Suprapubic skin (tissue), 4 donors: ENCODE measurements around the gene LSM4. TPM values are rescaled to one million over a fixed set of nuclear protein-coding genes. Genes with fewer than 3 reads are reported as not detected.

ENCODE experiments used
- DNase-seq, 2 donors: peaks; one replicate each; pipeline ENCODE4 v3.0.0-alpha.2; 2019; ENCODE audit warnings: low spot score in 2 of 2
- H3K27ac ChIP-seq: fragments of 200-600 bp; sonication (generic); one replicate; pipeline ENCODE4 v1.5.1; 2019
- H3K27me3 ChIP-seq: fragments of 200-600 bp; sonication (generic); one replicate; pipeline ENCODE4 v1.5.1; 2019
- H3K36me3 ChIP-seq: fragments of 200-600 bp; sonication (generic); one replicate; pipeline ENCODE4 v1.5.1; 2019
- H3K4me1 ChIP-seq: fragments of 200-600 bp; sonication (generic); one replicate; pipeline ENCODE4 v1.5.1; 2019
- H3K4me3 ChIP-seq: fragments of 200-600 bp; sonication (generic); one replicate; pipeline ENCODE4 v1.5.1; 2019; ENCODE audit warnings: mild to moderate bottlenecking
- H3K9me3 ChIP-seq: fragments of 200-600 bp; sonication (generic); one replicate; pipeline ENCODE4 v1.5.1; 2019
- EP300 ChIP-seq: sonication (generic); formaldehyde crosslinking; IDR thresholded peaks from one replicate; pipeline ENCODE4 v1.6.1; 2017; ENCODE audit warnings: antibody characterized with exemption
- POLR2A ChIP-seq, 2 donors: fragments of 450-650 bp; IDR thresholded peaks; one replicate each; pipeline ENCODE4 v1.6.1; 2017; ENCODE audit warnings: antibody characterized with exemption in 2 of 2, mild to moderate bottlenecking in 2 of 2, moderate library complexity in 2 of 2
- POLR2AphosphoS5 ChIP-seq, 3 donors: sonication (generic); formaldehyde crosslinking; IDR thresholded peaks; one replicate each; pipeline ENCODE4 v1.6.1; 2017; ENCODE audit warnings: antibody characterized with exemption in 3 of 3
- WGBS: methylation state at CpG from one replicate; pipeline ENCODE4 v1.1.5; 2018; 5-methylcytosine and 5-hydroxymethylcytosine counted together
- total RNA-seq, 4 donors: library from RNA; depleted of rRNA; stranded (reverse); fragments of >200 nt; gene quantifications; one replicate each; pipeline ENCODE4 v1.1.0, GENCODE V29; 2016
- TF ChIP-seq, protein P1 (sequence below), 2 donors: fragments of 200-600 bp in 1 of 2; fragments of 450-650 bp in 1 of 2; sonication (generic) in 1 of 2; IDR thresholded peaks; one replicate each; pipeline ENCODE4 v1.5.1; 2016 to 2019; ENCODE audit warnings: antibody characterized with exemption in 2 of 2, mild to moderate bottlenecking in 1 of 2, moderate library complexity in 1 of 2

Gene LSM4
- total RNA-seq, 4 donors from 2014 or later = 53.1 to 115 (median 103) TPM

DNA sequence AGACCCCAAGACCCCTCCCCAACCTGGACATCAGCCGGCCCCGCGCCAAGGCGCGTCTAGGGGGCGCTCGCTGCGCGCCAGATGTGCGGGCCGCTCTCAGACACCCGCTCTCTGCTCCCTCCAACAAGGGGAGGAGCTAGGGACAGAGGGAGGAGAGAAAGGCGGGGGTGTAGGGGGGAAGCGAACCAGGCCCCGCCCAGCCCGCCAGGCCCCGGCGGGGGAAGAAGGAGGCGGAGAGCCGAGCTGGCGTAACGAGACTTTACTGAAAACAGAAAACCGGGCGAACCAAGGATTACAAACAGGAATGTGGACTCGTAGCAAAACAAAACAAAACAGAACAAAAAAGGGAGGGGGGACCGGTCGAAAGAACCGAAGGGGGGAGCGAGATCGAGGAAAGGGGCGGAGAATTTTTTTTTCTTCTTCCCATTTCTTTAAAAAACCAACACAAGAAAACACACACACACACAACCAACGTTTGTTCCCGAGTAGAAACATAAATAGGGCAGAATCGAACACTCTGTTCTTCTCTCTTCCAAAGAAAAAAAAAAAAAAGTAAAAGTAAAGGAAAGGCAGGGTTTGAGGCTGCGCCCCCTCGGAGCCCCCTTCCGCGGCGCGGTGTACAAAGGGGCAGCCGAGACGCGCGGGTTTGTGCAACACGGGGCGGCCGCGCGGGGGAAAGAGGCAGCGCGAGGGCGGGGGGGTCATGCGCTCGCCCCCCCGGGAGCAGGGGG, 43.2 kb downstream of the LSM4 start:
- Histone ChIP-seq H3K4me3 (peak overlapping the region; percentile 97), H3K4me1 (peaks cover 59% of the 10 kb centered on the region), H3K9me3 (no peaks in the 10 kb centered on the region), H3K36me3 (peaks cover 12% of the 10 kb centered on the region), H3K27ac (peak overlapping the region; percentile 100), H3K27me3 (no peaks in the 10 kb centered on the region)
- peak; percentile 93 to 94 for DNase-seq
- TF ChIP-seq POLR2AphosphoS5 (IDR thresholded peaks at IDR 0.05) (peak; percentile 49 to 88 (median 68)), POLR2A (IDR thresholded peaks at IDR 0.05) (peak in 1 of 2 donors; percentile 85), EP300 (no peak)
- TF ChIP-seq, protein P1, sequence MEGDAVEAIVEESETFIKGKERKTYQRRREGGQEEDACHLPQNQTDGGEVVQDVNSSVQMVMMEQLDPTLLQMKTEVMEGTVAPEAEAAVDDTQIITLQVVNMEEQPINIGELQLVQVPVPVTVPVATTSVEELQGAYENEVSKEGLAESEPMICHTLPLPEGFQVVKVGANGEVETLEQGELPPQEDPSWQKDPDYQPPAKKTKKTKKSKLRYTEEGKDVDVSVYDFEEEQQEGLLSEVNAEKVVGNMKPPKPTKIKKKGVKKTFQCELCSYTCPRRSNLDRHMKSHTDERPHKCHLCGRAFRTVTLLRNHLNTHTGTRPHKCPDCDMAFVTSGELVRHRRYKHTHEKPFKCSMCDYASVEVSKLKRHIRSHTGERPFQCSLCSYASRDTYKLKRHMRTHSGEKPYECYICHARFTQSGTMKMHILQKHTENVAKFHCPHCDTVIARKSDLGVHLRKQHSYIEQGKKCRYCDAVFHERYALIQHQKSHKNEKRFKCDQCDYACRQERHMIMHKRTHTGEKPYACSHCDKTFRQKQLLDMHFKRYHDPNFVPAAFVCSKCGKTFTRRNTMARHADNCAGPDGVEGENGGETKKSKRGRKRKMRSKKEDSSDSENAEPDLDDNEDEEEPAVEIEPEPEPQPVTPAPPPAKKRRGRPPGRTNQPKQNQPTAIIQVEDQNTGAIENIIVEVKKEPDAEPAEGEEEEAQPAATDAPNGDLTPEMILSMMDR (IDR thresholded peaks at IDR 0.05) = peak; percentile 78 to 80
- WGBS = under 1% methylated on average over 51 of the region's 55 CpGs

DNA sequence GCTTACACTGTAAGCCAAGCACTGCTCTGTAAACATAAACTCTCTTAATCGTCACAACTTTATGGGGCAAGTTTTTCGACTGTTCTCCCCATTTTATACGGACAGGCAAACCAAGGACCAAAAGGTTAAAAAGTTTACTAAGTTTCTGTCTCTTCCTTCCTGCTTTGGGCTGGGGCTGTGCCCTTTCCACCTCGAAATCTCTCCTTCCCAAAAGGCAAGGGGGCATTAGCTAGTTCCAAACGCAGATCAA, 43.7 kb downstream of the LSM4 start:
- Histone ChIP-seq H3K4me3 (peak overlapping the region; percentile 97), H3K27ac (peak overlapping the region; percentile 100), H3K27me3 (no peaks in the 10 kb centered on the region), H3K9me3 (no peaks in the 10 kb centered on the region), H3K36me3 (peaks cover 12% of the 10 kb centered on the region), H3K4me1 (peaks cover 62% of the 10 kb centered on the region)
- TF ChIP-seq POLR2AphosphoS5 (IDR thresholded peaks at IDR 0.05) (no peak), POLR2A (IDR thresholded peaks at IDR 0.05) (no peak), EP300 (no peak)
- TF ChIP-seq, protein P1 (IDR thresholded peaks at IDR 0.05) = no peak
- no peak for DNase-seq
- WGBS = 1% methylated on average over 5 of the region's 5 CpGs

DNA sequence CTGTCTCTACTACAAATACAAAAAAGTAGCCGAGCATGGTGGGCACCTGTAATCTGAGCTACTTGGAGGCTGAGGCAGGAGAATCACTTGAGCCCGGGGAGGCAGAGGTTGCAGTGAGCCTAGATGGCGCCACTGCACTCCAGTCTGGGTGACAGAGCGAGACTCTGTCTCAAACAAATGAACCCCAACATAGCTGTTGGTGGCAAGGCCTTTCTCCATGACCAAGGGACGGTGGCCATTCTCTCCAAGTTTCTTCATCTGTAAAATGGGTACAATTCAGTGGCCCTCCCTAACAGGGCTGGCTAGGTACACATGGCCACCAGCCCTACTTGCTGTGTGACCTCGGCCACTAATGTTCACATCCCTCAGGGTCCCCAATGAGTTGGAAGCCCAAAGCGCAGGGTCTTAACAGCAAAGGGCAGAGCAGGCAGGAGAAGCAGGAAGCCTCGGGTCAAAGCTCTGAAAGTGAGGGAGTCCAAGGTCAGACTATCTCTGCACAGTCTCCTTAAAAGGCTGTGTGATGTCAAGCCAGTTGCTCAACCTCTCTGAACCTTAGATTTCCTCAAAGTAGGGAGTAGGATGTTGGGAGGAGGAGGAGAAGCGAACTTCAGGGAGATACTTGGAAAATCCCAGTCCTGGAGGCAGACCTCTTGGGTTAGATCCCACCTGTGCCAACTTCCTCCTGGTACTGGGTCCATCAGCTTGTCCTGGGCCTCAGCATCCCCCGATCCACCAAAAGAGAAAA, 44.2 kb downstream of the LSM4 start:
- Histone ChIP-seq H3K9me3 (no peaks in the 10 kb centered on the region), H3K27ac (peak overlapping the region; percentile 100), H3K4me3 (peak overlapping the region; percentile 97), H3K4me1 (peaks cover 67% of the 10 kb centered on the region), H3K27me3 (no peaks in the 10 kb centered on the region), H3K36me3 (peaks cover 12% of the 10 kb centered on the region)
- TF ChIP-seq, protein P1 (IDR thresholded peaks at IDR 0.05) = peak in 1 of 2 donors; percentile 9
- peak in 1 of 2 donors; percentile 7 for TF ChIP-seq POLR2A (IDR thresholded peaks at IDR 0.05)
- TF ChIP-seq POLR2AphosphoS5 (IDR thresholded peaks at IDR 0.05) = no peak
- 43% methylated on average over 8 of the region's 10 CpGs for WGBS
- DNase-seq = no peak

DNA sequence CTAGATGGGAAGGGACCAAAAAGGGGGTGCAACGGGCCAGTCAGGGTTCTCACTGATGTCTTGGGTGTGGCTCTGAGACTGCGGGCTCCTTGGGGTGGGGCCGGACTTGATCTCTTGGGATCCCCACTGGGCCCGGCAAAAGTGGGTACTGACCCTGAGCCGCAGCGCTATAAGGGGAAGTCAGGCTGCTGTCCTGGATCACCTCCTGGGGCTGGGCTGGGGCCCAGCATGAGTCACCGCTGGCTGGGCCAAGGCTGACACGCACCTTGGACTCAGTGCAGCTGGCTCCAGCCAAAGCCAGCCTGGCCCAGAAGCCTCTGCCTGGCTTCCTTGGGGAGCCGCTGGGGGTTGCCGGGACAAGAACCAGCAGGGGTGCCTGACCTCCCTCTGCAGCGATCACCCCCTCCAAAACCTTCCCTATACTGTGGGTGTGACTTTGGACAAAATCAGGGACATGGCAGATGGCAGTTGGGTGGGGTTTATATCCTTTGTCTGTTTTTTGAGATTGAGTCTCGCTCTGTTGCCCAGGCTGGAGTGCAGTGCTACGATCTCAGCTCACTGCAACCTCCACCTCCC, 48.0 kb downstream of the LSM4 start:
- peak overlapping the region; percentile 25 for H3K4me3 ChIP-seq

More for the DNA sequence above, 48.0 kb downstream of the LSM4 start:
- TF ChIP-seq POLR2A (IDR thresholded peaks at IDR 0.05) = peak in 1 of 2 donors; percentile 25
- TF ChIP-seq, protein P1 (IDR thresholded peaks at IDR 0.05) = no peak
- TF ChIP-seq EP300 = no peak
- peak in 1 of 3 donors; percentile 69 for TF ChIP-seq POLR2AphosphoS5 (IDR thresholded peaks at IDR 0.05)
- no peaks in the 10 kb centered on the region for H3K9me3 ChIP-seq
- H3K4me1 ChIP-seq = peaks cover 51% of the 10 kb centered on the region
- H3K36me3 ChIP-seq = peaks cover 12% of the 10 kb centered on the region
- DNase-seq = peak; percentile 92 to 93
- 20% methylated on average over 6 of the region's 13 CpGs for WGBS
- H3K27me3 ChIP-seq = no peaks in the 10 kb centered on the region
- peak overlapping the region; percentile 67 for H3K27ac ChIP-seq
